Keratinocyte (primary cell): Measurements from ENCODE around the gene GPC3. TPM values are rescaled to one million over a fixed set of nuclear protein-coding genes. Genes with fewer than 3 reads are reported as not detected.

ENCODE experiments used
- DNase-seq: peaks from one replicate; pipeline ENCODE4 v3.0.0-alpha.2; 2011; ENCODE audit warnings: low read depth, missing footprints, low spot score
- FAIRE-seq: peaks from 2 replicates; lab custom pipeline; 2011; peaks lifted over from hg19 to GRCh38; lab: Jason Lieb, UNC
- H2AFZ ChIP-seq: 2 replicates; pipeline ENCODE4 v1.6.0; 2012; ENCODE audit warnings: low read length, control low read depth, inconsistent platforms; ENCODE audit not compliant: control insufficient read depth
- H3K27ac ChIP-seq: 2 replicates; pipeline ENCODE4 v1.5.1; 2011; ENCODE audit warnings: low read length; ENCODE audit not compliant: control insufficient read depth, insufficient read depth
- H3K27me3 ChIP-seq: 3 replicates; pipeline ENCODE4 v1.6.0; 2011; ENCODE audit warnings: low read length; ENCODE audit not compliant: control insufficient read depth, insufficient read depth; ENCODE audit errors: extremely low read depth
- H3K36me3 ChIP-seq, 2 experiments: 2 replicates in 1 of 2; 3 replicates in 1 of 2; pipeline ENCODE4 v1.5.1; 2011; ENCODE audit warnings: low read length in 2 of 2, mild to moderate bottlenecking in 1 of 2; ENCODE audit not compliant: control insufficient read depth in 2 of 2, insufficient read depth in 2 of 2; ENCODE audit errors: extremely low read depth in 1 of 2
- H3K4me1 ChIP-seq: 3 replicates; pipeline ENCODE4 v1.5.1; 2011; ENCODE audit warnings: low read length; ENCODE audit not compliant: control insufficient read depth, insufficient read depth; ENCODE audit errors: extremely low read depth
- H3K4me2 ChIP-seq: 3 replicates; pipeline ENCODE4 v1.6.0; 2011; ENCODE audit warnings: low read depth, low read length; ENCODE audit not compliant: control insufficient read depth, insufficient read depth; ENCODE audit errors: extremely low read depth
- H3K4me3 ChIP-seq, 3 experiments: fragments of 200-600 bp in 1 of 3; sonication (generic) in 1 of 3; 2 replicates in 2 of 3; 3 replicates in 1 of 3; pipeline ENCODE4 v1.5.1; 2011 to 2016; ENCODE audit warnings: low read length in 3 of 3, mild to moderate bottlenecking in 3 of 3, control low read depth in 2 of 3, inconsistent platforms in 1 of 3, low read depth in 1 of 3, mixed read lengths in 1 of 3, mixed run types in 1 of 3, moderate library complexity in 1 of 3; ENCODE audit not compliant: control insufficient read depth in 2 of 3, insufficient read depth in 2 of 3; ENCODE audit errors: extremely low read depth in 1 of 3
- H3K79me2 ChIP-seq: 2 replicates; pipeline ENCODE4 v1.6.0; 2012; ENCODE audit warnings: low read length; ENCODE audit not compliant: control insufficient read depth, insufficient read depth
- H3K9ac ChIP-seq: 3 replicates; pipeline ENCODE4 v1.6.0; 2011; ENCODE audit warnings: low read length; ENCODE audit not compliant: control insufficient read depth, insufficient read depth; ENCODE audit errors: extremely low read depth
- H3K9me1 ChIP-seq: 3 replicates; pipeline ENCODE4 v1.6.0; 2011; ENCODE audit warnings: low read length; ENCODE audit not compliant: control insufficient read depth, insufficient read depth; ENCODE audit errors: extremely low read depth
- H3K9me3 ChIP-seq: 2 replicates; pipeline ENCODE4 v1.5.1; 2012; ENCODE audit warnings: low read depth, low read length; ENCODE audit not compliant: control insufficient read depth
- H4K20me1 ChIP-seq: 3 replicates; pipeline ENCODE4 v1.6.0; 2011; ENCODE audit warnings: low read length; ENCODE audit not compliant: control insufficient read depth, insufficient read depth; ENCODE audit errors: extremely low read depth
- EZH2 ChIP-seq: IDR thresholded peaks from one replicate; pipeline ENCODE4 v1.6.1; 2012; ENCODE audit warnings: inconsistent platforms, mild to moderate bottlenecking, low read length, moderate library complexity
- dilution Hi-C: fragments of 300-500 bp; cut with MboI; formaldehyde crosslinking; loops from one replicate; pipeline ENCODE4 v1.7.0; 2020; ENCODE audit warnings: low sequenced_read_pairs; ENCODE audit not compliant: extremely low pct_ligation_motif_present
- polyA plus RNA-seq, 5 experiments: library from polyadenylated mRNA; depleted of rRNA in 3 of 5; stranded (reverse) in 3 of 5; stranded (forward) in 1 of 5; unstranded in 1 of 5; fragments of >200 nt; gene quantifications; 1 replicate in 1 of 5; 2 replicates in 3 of 5; 3 replicates in 1 of 5; pipeline versions ENCODE4 v1.2.1 to v1.2.3, GENCODE V29; 2011 to 2012; ENCODE audit warnings: missing spikeins in 2 of 5, low read depth in 1 of 5, low replicate concordance in 1 of 5
- TF ChIP-seq, protein P1 (sequence below), 3 experiments: IDR thresholded peaks in 1 of 3; conservative IDR thresholded peaks in 1 of 3; optimal IDR thresholded peaks in 1 of 3; 2 replicates in 2 of 3; 3 replicates in 1 of 3; pipeline versions ENCODE3 to v1.5.1; 2011; ENCODE audit warnings: low read length in 3 of 3, mild to moderate bottlenecking in 3 of 3, moderate library complexity in 2 of 3, control low read depth in 1 of 3, inconsistent platforms in 1 of 3; ENCODE audit not compliant: insufficient read depth in 2 of 3; ENCODE audit errors: extremely low read depth in 1 of 3

The GPC3 gene
- polyA plus RNA-seq, 1 donor (not counting 4 experiments of a cell fraction or from before 2014, with no cell fraction given) = 0.03 TPM

DNA sequence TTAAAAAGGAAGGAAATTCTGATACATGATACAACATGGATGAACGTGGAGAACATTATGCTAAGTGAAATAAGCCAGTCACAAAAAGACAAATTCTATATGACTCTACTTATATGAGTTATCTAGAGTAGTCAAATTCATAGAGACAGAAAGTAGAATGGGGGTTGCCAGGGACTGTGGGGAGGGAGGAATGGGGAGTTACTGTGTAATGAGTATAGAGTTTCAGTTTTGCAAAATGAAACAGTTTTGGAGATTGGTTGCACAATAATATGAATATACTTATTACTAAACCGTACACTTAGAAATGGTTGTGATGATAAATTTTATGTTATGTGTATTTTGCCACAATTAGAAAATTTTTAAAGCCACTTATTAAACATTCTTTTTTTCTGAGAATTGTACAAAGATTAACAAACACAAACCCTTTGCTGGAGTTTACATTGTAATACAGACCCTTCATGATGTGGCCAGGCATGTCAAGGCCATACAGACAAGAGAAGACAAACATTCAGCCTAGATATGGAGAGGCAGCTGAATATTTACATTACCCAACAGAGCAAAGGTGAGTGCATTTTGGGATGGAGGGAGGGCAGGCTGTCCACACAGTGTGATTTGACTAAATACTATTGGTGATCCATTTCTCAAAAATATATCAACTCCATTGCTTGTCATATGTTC is 21.2 kb upstream of the GPC3 start:
- FAIRE-seq = no peak
- DNase-seq = no peak
- Histone ChIP-seq H3K36me3 (no peaks in the 10 kb centered on the region), H3K27ac (no peak overlapping the region), H3K4me2 (no peak overlapping the region), H3K9ac (no peak overlapping the region), H4K20me1 (no peaks in the 10 kb centered on the region), H3K9me1 (no peaks in the 10 kb centered on the region), H3K9me3 (no peaks in the 10 kb centered on the region), H3K27me3 (no peaks in the 10 kb centered on the region), H3K4me1 (peaks cover 12% of the 10 kb centered on the region), H3K4me3 (no peak overlapping the region), H2AFZ (no peak overlapping the region), H3K79me2 (no peaks in the 10 kb centered on the region)
- dilution Hi-C loops = no loop called here
- TF ChIP-seq, protein P1, sequence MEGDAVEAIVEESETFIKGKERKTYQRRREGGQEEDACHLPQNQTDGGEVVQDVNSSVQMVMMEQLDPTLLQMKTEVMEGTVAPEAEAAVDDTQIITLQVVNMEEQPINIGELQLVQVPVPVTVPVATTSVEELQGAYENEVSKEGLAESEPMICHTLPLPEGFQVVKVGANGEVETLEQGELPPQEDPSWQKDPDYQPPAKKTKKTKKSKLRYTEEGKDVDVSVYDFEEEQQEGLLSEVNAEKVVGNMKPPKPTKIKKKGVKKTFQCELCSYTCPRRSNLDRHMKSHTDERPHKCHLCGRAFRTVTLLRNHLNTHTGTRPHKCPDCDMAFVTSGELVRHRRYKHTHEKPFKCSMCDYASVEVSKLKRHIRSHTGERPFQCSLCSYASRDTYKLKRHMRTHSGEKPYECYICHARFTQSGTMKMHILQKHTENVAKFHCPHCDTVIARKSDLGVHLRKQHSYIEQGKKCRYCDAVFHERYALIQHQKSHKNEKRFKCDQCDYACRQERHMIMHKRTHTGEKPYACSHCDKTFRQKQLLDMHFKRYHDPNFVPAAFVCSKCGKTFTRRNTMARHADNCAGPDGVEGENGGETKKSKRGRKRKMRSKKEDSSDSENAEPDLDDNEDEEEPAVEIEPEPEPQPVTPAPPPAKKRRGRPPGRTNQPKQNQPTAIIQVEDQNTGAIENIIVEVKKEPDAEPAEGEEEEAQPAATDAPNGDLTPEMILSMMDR (optimal IDR thresholded peaks at IDR 0.05 in 1 of 3, IDR thresholded peaks at IDR 0.05 in 1 of 3, conservative IDR thresholded peaks at IDR 0.05 in 1 of 3; ENCODE audit: extremely low read depth in 1 of 3, insufficient read depth in 2 of 3, low read length in 3 of 3) = no peak
- TF ChIP-seq EZH2 = no peak

DNA sequence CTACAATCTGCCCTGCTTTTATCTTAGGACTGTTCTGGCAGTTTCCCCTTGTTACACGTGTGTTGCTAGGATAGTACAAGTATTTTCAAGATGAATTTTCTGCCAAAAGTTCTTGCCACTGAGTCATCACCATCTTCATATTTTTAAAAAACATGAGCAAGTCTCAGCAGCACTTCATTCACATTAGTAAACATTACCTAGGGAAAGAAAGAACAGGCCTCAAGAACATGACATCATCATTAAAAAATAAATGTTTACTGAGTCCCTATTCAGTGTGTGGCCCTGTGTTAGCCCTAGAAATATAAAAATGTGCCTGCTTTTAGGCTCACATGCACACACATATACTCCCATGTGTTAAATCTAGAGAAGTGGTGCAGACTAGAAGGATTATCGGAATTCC is 18.7 kb upstream of the GPC3 start:
- Histone ChIP-seq H3K27me3 (no peaks in the 10 kb centered on the region), H4K20me1 (no peaks in the 10 kb centered on the region), H3K4me2 (peak overlapping the region; percentile 32), H3K4me1 (peaks cover 12% of the 10 kb centered on the region), H2AFZ (peak overlapping the region; percentile 33), H3K9ac (no peak overlapping the region), H3K4me3 (no peak overlapping the region), H3K27ac (peak overlapping the region; percentile 71), H3K79me2 (no peaks in the 10 kb centered on the region), H3K36me3 (no peaks in the 10 kb centered on the region), H3K9me1 (no peaks in the 10 kb centered on the region), H3K9me3 (no peaks in the 10 kb centered on the region)
- peak; percentile 33 for DNase-seq
- TF ChIP-seq EZH2 = no peak
- TF ChIP-seq, protein P1 (optimal IDR thresholded peaks at IDR 0.05 in 1 of 3, IDR thresholded peaks at IDR 0.05 in 1 of 3, conservative IDR thresholded peaks at IDR 0.05 in 1 of 3; ENCODE audit: extremely low read depth in 1 of 3, insufficient read depth in 2 of 3, low read length in 3 of 3) = no peak
- FAIRE-seq = peak; percentile 77
- dilution Hi-C loops = no loop called here
